Psoas muscle (tissue), 8 donors: ENCODE measurements around the gene FAM53B. TPM values are rescaled to one million over a fixed set of nuclear protein-coding genes. Genes with fewer than 3 reads are reported as not detected.

Experiments used
- ATAC-seq, 4 donors: fragments of 200-7000 bp; cut with Tn5 transposase; one replicate each; pipeline ENCODE4 v1.9.1; 2020; ENCODE audit warnings: moderate library complexity in 3 of 4, mild to moderate bottlenecking in 2 of 4
- DNase-seq, 2 donors: peaks; one replicate each; pipeline ENCODE4 v3.0.0-alpha.2; 2020
- H3K27ac ChIP-seq: fragments of 200-600 bp; one replicate; pipeline ENCODE4 v1.8.0; 2022
- H3K27me3 ChIP-seq, 3 donors: fragments of 200-600 bp in 1 of 3; one replicate each; pipeline versions ENCODE4 v1.6.1 to v1.8.0; 2013 to 2022; ENCODE audit warnings: low read length in 2 of 3, mild to moderate bottlenecking in 2 of 3, moderate library complexity in 1 of 3; ENCODE audit not compliant: insufficient read depth in 3 of 3
- H3K36me3 ChIP-seq, 2 donors: fragments of 200-600 bp in 1 of 2; one replicate each; pipeline versions ENCODE4 v1.6.1 to v1.8.0; 2013 to 2022; ENCODE audit warnings: low read depth in 1 of 2, mild to moderate bottlenecking in 1 of 2, moderate library complexity in 1 of 2; ENCODE audit not compliant: insufficient read depth in 1 of 2
- H3K4me1 ChIP-seq: fragments of 200-600 bp; one replicate; pipeline ENCODE4 v1.8.0; 2022
- H3K4me3 ChIP-seq: fragments of 200-600 bp; one replicate; pipeline ENCODE4 v1.8.0; 2022; ENCODE audit warnings: mild to moderate bottlenecking
- H3K9me3 ChIP-seq: fragments of 200-600 bp; one replicate; pipeline ENCODE4 v1.8.0; 2022
- CTCF ChIP-seq: fragments of 200-600 bp; IDR thresholded peaks from one replicate; pipeline ENCODE4 v1.8.0; 2022; ENCODE audit warnings: antibody characterized with exemption
- WGBS, 3 donors: extraction: QIAGEN DNeasy Blood & Tissue Kit; methylation state at CpG; one replicate each; pipeline versions ENCODE4 v1.1.6 to v1.1.7; 2013; 5-methylcytosine and 5-hydroxymethylcytosine counted together
- intact Hi-C, 2 donors: fragments of 100-400 bp; cut with DNase I; formaldehyde crosslinking; loops; one replicate each; pipeline versions ENCODE4 v1.11.0 to v1.14.2; 2022
- polyA plus RNA-seq, 3 donors: library from polyadenylated mRNA; stranded (reverse); fragments of 200-250 nt; gene quantifications; one replicate each; pipeline ENCODE4 v1.2.3, GENCODE V29; 2013
- total RNA-seq, 4 donors: library from RNA; stranded (reverse); fragmentation: NEBNext Ultra II Directional in 2 of 4; extraction: Animal tissue kit (Norgen Biotek cat#: 25700) in 2 of 4; gene quantifications; one replicate each; pipeline versions ENCODE4 v1.2.1 to v1.2.4, GENCODE V29; 2021 to 2023
- donor health status: healthy with polysubstance abuse.
- donor health status: DM: no; HTN: no; CAD: no; lungs with moderate emphysema.
- donor health status: Bipolar disorder and iron deficiency.
- donor health status: healthy.
- donor health status: DM: yes; HTN: yes; CAD: no.
- donor health status: DM: no; HTN: no; CAD: no.
- donor health status: DM: no; HTN: no; CAD: no.
- donor health status: DM: yes; HTN: yes; CAD: no.

Gene FAM53B
- total and polyA plus RNA-seq, 7 donors, result 31.0 to 178 (median 49.5) TPM

- H3K36me3 ChIP-seq, result peaks cover 0 to 3% of the 10 kb centered on the region in 2 donors
- ATAC-seq (no peak), DNase-seq (no peak)
- TF ChIP-seq CTCF, result no peak
- no peaks in the 10 kb centered on the region for H3K9me3 ChIP-seq
- peaks cover 85% of the 10 kb centered on the region for H3K4me1 ChIP-seq
- no peak overlapping the region for H3K4me3 ChIP-seq
- H3K27ac ChIP-seq, result peak overlapping the region; percentile 64
- no peaks in the 10 kb centered on the region for H3K27me3 ChIP-seq
- 70 to 82% (median 77%) methylated on average over 4 of the region's 4 CpGs for WGBS, 3 donors
- intact Hi-C loops, result no loop called here
Observed at GRCh38 chr10:124675824-124676223, 68.4 kb downstream of the FAM53B start.

GRCh38 chr10:124675261-124675660, 68.9 kb downstream of the FAM53B start:
- peak in 3 of 4 donors; percentile 0 to 1 (median 1) for ATAC-seq
- WGBS, 3 donors, result 43 to 52% (median 45%) methylated on average over 6 of the region's 6 CpGs
- no peak for TF ChIP-seq CTCF
- peaks cover 0 to 3% of the 10 kb centered on the region in 2 donors for H3K36me3 ChIP-seq
- H3K27ac ChIP-seq, result peak overlapping the region; percentile 64
- peak; percentile 6 to 51 for DNase-seq
- peaks cover 85% of the 10 kb centered on the region for H3K4me1 ChIP-seq
- H3K4me3 ChIP-seq, result no peak overlapping the region
- intact Hi-C loops, result no loop called here
- no peaks in the 10 kb centered on the region for H3K27me3 ChIP-seq
- H3K9me3 ChIP-seq, result no peaks in the 10 kb centered on the region

- no peaks in the 10 kb centered on the region for H3K36me3 ChIP-seq
- H3K27me3 ChIP-seq, result no peaks in the 10 kb centered on the region
- H3K4me1 ChIP-seq, result peaks cover 85% of the 10 kb centered on the region
- H3K9me3 ChIP-seq, result no peaks in the 10 kb centered on the region
- no peak overlapping the region for H3K4me3 ChIP-seq
- TF ChIP-seq CTCF, result no peak
- ATAC-seq (peak; percentile 46 to 76 (median 64)), DNase-seq (peak; percentile 65 to 78)
- H3K27ac ChIP-seq, result peak overlapping the region; percentile 64
- WGBS, 3 donors, result 30 to 54% (median 36%) methylated on average over 9 of the region's 9 CpGs
- intact Hi-C loops, result no loop called here
Observed at GRCh38 chr10:124674768-124675222, 69.4 kb downstream of the FAM53B start.

- WGBS, 3 donors, result 44 to 59% (median 47%) methylated on average over 16 of the region's 16 CpGs
- DNase-seq (peak in 1 of 2 donors; percentile 17), ATAC-seq (peak in 1 of 4 donors; percentile 8)
- intact Hi-C loops, result no loop called here
- H3K36me3 ChIP-seq, result no peaks in the 10 kb centered on the region
- no peaks in the 10 kb centered on the region for H3K9me3 ChIP-seq
- peaks cover 86% of the 10 kb centered on the region for H3K4me1 ChIP-seq
- no peak overlapping the region for H3K4me3 ChIP-seq
- TF ChIP-seq CTCF, result no peak
- peak overlapping the region; percentile 58 for H3K27ac ChIP-seq
- H3K27me3 ChIP-seq, result no peaks in the 10 kb centered on the region
Observed at GRCh38 chr10:124672181-124672638, 72.0 kb downstream of the FAM53B start.

- H3K36me3 ChIP-seq, result no peaks in the 10 kb centered on the region
- H3K27me3 ChIP-seq, result no peaks in the 10 kb centered on the region
- peak; percentile 29 for TF ChIP-seq CTCF
- peaks cover 87% of the 10 kb centered on the region for H3K4me1 ChIP-seq
- WGBS, 3 donors, result 35 to 53% (median 38%) methylated on average over 8 of the region's 8 CpGs
- H3K9me3 ChIP-seq, result no peaks in the 10 kb centered on the region
- H3K27ac ChIP-seq, result peak overlapping the region; percentile 58
- DNase-seq (peak; percentile 70 to 86), ATAC-seq (peak; percentile 48 to 72 (median 70))
- H3K4me3 ChIP-seq, result no peak overlapping the region
- intact Hi-C loops, result no loop called here
Observed at GRCh38 chr10:124671486-124672075, 72.6 kb downstream of the FAM53B start.
